PC-3 (cell line): Measurements from ENCODE around the gene PEX19.

ENCODE experiments used
- EZH2 ChIP-seq: fragments of 300-600 bp; sonication (generic); IDR thresholded peaks from one replicate; pipeline ENCODE4 v1.6.1; 2017; ENCODE audit warnings: antibody characterized with exemption, mild to moderate bottlenecking, low read length; ENCODE audit not compliant: unreplicated experiment
- EZH2phosphoT487 ChIP-seq: fragments of 300-600 bp; sonication (generic); IDR thresholded peaks from 2 replicates; pipeline ENCODE4 v1.6.1; 2018; ENCODE audit warnings: mild to moderate bottlenecking, antibody characterized with exemption, low read length, borderline replicate concordance
- TF ChIP-seq, protein P1 (sequence below): fragments of 300-600 bp; sonication (generic); conservative IDR thresholded peaks from 2 replicates; pipeline ENCODE4 v1.5.1; 2017; ENCODE audit warnings: antibody characterized with exemption, low read depth, mild to moderate bottlenecking, low read length

DNA sequence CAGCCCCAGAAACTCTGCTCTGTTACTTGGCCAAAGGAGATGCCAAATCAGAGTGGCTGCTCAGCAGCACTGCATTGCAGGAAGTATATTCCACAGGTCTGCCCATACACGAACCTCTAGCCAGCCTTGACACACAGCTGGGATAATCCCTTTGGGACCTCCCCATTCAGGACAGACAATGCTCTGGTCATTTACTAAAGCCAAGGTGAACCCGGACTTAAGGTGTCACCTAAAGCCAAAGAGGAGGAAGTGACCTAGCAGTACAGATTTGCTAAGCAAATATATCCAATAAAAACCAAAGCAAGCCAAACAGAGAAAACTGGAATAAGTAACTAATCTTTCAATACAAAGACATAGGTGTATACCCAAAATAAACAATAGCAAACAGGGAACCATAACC is 30.4 kb upstream of the PEX19 start:
- TF ChIP-seq, protein P1, sequence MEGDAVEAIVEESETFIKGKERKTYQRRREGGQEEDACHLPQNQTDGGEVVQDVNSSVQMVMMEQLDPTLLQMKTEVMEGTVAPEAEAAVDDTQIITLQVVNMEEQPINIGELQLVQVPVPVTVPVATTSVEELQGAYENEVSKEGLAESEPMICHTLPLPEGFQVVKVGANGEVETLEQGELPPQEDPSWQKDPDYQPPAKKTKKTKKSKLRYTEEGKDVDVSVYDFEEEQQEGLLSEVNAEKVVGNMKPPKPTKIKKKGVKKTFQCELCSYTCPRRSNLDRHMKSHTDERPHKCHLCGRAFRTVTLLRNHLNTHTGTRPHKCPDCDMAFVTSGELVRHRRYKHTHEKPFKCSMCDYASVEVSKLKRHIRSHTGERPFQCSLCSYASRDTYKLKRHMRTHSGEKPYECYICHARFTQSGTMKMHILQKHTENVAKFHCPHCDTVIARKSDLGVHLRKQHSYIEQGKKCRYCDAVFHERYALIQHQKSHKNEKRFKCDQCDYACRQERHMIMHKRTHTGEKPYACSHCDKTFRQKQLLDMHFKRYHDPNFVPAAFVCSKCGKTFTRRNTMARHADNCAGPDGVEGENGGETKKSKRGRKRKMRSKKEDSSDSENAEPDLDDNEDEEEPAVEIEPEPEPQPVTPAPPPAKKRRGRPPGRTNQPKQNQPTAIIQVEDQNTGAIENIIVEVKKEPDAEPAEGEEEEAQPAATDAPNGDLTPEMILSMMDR: no peak
- TF ChIP-seq EZH2 (no peak), EZH2phosphoT487 (no peak)
